DOHH2 (cell line): ENCODE data around the gene RNF112.

ENCODE experiments used
- EZH2phosphoT487 ChIP-seq: fragments of 200-600 bp; sonication (generic); IDR thresholded peaks from 2 replicates; pipeline ENCODE4 v1.6.1; 2017; ENCODE audit warnings: borderline replicate concordance, mild to moderate bottlenecking, antibody characterized with exemption, low read length, moderate library complexity, mixed read lengths
- TF ChIP-seq, protein P1 (sequence below): fragments of 200-600 bp; sonication (generic); IDR thresholded peaks from one replicate; pipeline ENCODE4 v1.5.1; 2014; ENCODE audit warnings: antibody characterized with exemption, mild to moderate bottlenecking, low read depth, low read length; ENCODE audit not compliant: poor library complexity, severe bottlenecking

DNA sequence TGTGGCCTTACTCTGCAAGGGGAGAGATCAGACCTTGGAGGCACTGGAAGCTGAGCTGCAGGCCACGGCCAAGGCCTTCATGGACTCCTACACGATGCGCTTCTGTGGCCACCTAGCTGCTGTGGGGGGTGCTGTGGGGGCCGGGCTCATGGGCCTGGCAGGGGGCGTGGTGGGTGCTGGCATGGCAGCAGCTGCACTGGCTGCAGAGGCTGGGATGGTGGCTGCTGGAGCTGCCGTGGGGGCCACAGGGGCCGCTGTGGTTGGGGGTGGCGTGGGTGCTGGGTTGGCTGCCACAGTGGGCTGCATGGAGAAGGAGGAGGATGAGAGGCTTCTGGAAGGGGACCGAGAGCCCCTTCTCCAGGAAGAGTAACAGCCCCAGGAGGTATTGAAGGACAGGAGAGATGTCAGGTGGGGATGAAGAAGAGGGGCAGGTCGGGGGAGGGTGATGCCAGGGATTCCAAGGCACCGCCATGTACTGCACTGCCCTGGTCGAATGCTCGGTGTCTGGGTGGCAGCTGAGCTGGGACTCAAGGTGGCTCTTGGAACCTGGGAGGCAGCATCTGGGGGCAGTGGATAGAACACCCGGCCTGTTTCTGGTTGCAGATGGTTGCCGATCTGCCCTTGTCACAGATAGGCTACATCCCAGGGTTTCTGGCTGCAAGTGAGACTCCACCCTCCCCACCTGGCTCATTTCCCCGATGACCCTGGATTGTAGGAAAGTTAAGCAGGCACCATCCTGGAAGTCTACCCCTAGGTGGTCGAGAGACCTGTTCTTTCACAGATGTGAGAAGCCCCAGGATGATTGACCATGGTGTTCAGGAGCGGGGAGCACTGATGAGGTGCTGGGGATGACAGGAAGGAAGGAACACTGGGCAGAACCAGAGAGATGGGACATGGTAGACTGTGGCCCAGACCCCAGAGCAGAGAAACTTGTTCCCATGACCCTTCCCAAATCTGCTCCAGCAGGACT is 5.1 kb downstream of the RNF112 start:
- TF ChIP-seq, protein P1, sequence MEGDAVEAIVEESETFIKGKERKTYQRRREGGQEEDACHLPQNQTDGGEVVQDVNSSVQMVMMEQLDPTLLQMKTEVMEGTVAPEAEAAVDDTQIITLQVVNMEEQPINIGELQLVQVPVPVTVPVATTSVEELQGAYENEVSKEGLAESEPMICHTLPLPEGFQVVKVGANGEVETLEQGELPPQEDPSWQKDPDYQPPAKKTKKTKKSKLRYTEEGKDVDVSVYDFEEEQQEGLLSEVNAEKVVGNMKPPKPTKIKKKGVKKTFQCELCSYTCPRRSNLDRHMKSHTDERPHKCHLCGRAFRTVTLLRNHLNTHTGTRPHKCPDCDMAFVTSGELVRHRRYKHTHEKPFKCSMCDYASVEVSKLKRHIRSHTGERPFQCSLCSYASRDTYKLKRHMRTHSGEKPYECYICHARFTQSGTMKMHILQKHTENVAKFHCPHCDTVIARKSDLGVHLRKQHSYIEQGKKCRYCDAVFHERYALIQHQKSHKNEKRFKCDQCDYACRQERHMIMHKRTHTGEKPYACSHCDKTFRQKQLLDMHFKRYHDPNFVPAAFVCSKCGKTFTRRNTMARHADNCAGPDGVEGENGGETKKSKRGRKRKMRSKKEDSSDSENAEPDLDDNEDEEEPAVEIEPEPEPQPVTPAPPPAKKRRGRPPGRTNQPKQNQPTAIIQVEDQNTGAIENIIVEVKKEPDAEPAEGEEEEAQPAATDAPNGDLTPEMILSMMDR: no peak
- no peak for TF ChIP-seq EZH2phosphoT487
